Gastrocnemius medialis (tissue), 4 donors: Measurements from ENCODE around the gene ANKLE1.

Experiments
- POLR2A ChIP-seq, 2 donors: fragments of 450-650 bp; IDR thresholded peaks; one replicate each; pipeline ENCODE4 v1.6.1; 2017; ENCODE audit warnings: antibody characterized with exemption in 2 of 2, mild to moderate bottlenecking in 2 of 2, moderate library complexity in 2 of 2
- TF ChIP-seq, protein P1 (sequence below), 5 experiments: fragments of 450-650 bp in 3 of 5; fragments of 200-600 bp in 2 of 5; sonication (generic) in 2 of 5; IDR thresholded peaks in 4 of 5; conservative IDR thresholded peaks in 1 of 5; 1 replicate in 4 of 5; 2 replicates in 1 of 5; pipeline ENCODE4 v1.5.1; 2016 to 2019; ENCODE audit warnings: antibody characterized with exemption in 5 of 5, mild to moderate bottlenecking in 3 of 5, moderate library complexity in 3 of 5

DNA sequence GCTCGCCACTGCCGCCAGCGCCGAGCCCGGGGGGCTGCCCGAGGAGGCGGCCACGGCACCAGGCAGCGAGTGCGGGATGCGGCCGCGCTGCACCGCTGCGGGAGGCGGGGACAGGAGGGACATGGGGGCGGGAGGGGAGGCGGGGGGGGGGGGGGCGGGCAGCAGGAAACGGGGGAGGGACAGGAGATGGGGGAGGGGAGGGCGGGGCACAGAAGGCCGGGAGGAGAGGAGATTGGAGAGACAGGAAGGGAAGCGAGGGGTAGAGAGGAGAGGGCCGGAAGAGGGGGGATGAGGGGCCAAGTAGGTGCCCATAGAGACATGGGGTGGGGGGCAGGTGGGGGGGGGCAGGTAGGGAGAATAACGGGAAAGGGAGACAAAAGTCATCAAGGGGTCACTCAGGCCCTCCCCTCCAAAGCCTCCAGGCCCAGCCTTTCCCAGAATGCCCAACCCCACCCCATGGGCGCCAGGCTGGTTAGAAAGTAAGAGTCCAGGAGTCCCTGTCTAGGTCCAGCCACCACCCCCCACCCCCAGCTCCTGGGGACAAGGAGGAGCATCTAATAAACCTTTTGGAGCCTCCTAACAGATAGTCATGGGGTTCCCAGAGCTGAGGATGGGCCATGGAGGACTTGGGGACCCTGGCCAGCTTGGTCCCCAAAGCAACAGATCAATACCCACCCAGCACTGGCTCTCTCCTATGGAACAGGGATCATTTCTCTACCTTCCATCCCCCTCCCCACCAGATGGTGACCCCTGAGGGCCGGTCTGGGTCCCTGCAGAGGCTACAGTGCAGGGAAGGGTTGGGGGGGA lies 45.5 kb upstream of the ANKLE1 start:
- TF ChIP-seq, protein P1, sequence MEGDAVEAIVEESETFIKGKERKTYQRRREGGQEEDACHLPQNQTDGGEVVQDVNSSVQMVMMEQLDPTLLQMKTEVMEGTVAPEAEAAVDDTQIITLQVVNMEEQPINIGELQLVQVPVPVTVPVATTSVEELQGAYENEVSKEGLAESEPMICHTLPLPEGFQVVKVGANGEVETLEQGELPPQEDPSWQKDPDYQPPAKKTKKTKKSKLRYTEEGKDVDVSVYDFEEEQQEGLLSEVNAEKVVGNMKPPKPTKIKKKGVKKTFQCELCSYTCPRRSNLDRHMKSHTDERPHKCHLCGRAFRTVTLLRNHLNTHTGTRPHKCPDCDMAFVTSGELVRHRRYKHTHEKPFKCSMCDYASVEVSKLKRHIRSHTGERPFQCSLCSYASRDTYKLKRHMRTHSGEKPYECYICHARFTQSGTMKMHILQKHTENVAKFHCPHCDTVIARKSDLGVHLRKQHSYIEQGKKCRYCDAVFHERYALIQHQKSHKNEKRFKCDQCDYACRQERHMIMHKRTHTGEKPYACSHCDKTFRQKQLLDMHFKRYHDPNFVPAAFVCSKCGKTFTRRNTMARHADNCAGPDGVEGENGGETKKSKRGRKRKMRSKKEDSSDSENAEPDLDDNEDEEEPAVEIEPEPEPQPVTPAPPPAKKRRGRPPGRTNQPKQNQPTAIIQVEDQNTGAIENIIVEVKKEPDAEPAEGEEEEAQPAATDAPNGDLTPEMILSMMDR (IDR thresholded peaks at IDR 0.05 in 4 of 5, conservative IDR thresholded peaks at IDR 0.05 in 1 of 5) = no peak
- no peak for TF ChIP-seq POLR2A (IDR thresholded peaks at IDR 0.05)
